A673 (cell line): ENCODE data around the gene CPED1.

Experiments used
- CTCF ChIP-seq: fragments of 300-800, 200-600 bp; sonication (generic); conservative IDR thresholded peaks from 2 replicates; pipeline ENCODE4 v1.5.1; 2017; ENCODE audit warnings: low read depth, mild to moderate bottlenecking, antibody characterized with exemption, low read length, moderate library complexity, mixed read lengths
- EZH2 ChIP-seq: fragments of 200-600 bp; sonication (generic); IDR thresholded peaks from 2 replicates; pipeline ENCODE4 v1.6.1; 2017; ENCODE audit warnings: borderline replicate concordance, low read depth, mild to moderate bottlenecking, mixed read lengths, antibody characterized with exemption, low read length; ENCODE audit not compliant: poor library complexity, severe bottlenecking

GRCh38 chr7:121156825-121157224 is 168.3 kb downstream of the CPED1 start:
- TF ChIP-seq CTCF (no peak), EZH2 (no peak)
